Measurements from ENCODE around the gene CDK2AP2.
"Not testable (repeated sequence)": the region's sequence is repeated elsewhere in the genome, so short reads cannot be mapped to it uniquely, and the experiment has no call there.

CDK2AP2 gene

DNA sequence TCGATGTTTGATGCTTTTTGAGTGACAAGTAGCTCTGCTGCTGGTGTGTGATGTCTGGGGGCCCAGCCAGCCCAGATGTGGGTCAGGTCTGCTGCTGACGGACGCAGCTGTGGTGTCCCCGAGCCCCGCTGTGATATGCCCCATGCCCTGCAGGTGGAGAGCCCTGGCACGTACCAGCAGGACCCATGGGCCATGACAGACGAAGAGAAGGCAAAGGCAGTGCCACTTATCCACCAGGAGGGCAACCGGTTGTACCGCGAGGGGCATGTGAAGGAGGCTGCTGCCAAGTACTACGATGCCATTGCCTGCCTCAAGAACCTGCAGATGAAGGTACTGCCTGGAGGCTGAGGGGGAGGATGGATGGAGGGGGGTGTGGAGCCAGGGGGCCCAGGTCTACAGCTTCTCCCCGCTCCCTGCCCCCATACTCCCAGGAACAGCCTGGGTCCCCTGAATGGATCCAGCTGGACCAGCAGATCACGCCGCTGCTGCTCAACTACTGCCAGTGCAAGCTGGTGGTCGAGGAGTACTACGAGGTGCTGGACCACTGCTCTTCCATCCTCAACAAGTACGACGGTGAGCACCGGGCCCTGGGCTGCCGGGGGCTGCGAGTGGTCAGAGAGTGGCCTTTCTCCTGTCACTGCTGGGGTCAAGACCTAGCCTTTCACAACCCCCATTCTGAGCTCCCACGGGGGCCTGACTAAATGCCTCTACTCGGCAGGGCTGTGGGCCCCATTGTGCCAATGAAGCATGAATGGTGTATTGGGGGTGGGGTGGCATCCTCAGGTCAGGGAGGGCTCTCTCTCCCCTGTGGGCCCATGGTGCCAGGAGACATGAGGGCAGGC lies 17.9 kb downstream of the CDK2AP2 start:
- DNase-seq (ENCODE audit: low spot score): no peak

DNA sequence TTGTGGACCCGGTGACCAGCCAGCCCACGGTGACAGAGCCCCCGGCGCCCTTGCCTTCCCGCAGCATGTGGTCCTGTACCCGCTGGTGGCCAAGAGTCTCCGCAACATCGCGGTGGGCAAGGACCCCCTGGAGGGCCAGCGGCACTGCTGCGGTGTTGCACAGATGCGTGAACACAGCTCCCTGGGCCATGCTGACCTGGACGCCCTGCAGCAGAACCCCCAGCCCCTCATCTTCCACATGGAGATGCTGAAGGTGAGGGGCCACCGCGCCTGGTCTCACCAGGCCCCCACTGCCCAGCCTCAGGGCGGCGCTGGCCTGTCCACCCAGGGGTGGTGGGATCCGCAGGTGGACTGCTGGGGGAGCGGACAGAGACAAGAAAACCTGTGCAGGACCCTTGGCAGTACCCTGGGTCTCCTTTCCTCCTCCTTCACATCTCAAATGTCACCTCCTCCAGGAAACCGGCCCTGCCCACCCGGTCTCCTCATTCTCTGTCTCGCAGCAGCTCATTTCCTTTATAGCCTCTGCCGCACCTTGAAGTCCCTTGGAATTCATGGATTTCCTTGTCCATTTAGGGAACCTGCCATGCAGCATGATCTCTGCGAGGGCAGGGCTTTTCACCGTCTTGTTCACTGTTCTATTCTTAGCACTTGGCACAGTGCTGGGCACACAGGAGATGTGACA lies 18.6 kb downstream of the CDK2AP2 start:
- DNase-seq (ENCODE audit: low spot score): no peak

DNA sequence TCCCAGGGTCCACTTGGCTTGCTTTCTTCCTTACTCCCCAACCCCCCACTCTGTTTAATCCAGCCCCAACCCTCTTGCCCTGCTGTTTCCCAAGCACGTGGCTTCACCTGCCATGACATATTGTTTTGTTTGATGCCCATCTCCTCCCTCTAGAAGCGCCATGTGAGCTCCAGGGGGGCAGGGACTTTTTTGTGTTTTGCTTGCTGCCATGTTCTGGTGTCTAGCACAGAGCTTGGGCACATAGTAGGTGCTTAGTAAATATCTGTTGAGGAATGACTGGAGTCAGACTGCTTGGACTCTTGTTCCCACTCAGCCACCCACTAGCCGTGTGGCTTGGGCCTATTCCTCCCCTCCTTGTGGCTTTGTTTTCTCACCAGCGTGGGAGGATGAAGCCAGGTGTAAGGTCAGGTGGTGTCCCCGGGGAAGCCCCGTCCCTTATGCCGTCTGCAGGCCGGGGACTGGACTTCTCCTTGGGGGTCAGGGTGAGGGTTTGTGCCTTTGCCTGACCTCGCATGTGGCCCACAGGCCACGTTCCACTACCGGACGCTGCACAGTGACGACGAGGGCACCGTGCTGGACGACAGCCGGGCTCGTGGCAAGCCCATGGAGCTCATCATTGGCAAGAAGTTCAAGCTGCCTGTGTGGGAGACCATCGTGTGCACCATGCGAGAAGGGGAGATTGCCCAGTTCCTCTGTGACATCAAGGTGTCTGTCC lies 21.3 kb downstream of the CDK2AP2 start:
- DNase-seq (ENCODE audit: low spot score): no peak

DNA sequence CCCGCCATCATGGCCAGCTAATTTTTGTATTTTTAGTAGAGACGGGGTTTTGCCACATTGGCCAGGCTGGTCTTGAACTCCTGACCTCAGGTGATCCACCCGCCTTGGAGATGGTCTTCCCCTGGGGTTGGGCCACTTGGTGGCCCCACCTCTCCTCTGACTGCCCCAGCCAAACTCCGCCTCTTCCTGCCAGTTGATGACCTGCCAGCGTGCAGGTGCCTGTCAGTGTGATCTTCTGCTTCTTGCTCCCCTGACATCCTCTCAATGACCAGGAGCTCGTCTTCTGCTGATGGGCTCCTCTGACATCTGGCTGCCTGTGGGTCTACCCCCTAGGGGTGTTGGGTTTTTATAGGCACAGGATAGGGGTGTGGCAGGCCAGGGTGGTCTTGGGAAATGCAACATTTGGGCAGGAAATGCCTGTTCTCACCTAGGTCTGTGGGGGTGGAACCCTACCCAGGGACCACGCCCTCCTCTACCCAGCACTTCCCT lies 22.0 kb downstream of the CDK2AP2 start:
- not testable (repeated sequence) for DNase-seq (ENCODE audit: low spot score)

DNA sequence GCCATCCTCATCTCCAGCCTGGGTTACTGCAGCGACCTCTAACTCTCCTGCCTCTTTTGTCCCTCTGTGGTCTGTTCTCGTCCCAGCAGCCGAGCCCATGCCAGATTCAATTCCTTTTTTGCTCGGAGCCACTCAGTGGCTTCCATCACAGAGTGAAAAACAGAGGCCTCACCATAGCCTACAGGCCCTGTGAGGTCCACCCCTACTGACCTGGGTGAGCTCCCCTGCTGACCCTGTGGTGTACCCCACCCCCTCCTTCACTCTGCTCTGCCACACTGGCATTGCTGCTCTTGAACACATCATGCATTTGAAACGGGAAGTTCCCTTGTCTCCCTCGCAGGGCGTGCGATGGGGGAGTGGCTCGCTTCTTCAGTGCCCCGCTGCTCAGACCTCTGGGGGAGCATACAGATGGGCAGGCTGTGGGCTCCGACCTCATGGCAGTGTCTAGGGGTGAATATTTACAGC lies 23.1 kb downstream of the CDK2AP2 start:
- DNase-seq (ENCODE audit: low spot score): no peak

DNA sequence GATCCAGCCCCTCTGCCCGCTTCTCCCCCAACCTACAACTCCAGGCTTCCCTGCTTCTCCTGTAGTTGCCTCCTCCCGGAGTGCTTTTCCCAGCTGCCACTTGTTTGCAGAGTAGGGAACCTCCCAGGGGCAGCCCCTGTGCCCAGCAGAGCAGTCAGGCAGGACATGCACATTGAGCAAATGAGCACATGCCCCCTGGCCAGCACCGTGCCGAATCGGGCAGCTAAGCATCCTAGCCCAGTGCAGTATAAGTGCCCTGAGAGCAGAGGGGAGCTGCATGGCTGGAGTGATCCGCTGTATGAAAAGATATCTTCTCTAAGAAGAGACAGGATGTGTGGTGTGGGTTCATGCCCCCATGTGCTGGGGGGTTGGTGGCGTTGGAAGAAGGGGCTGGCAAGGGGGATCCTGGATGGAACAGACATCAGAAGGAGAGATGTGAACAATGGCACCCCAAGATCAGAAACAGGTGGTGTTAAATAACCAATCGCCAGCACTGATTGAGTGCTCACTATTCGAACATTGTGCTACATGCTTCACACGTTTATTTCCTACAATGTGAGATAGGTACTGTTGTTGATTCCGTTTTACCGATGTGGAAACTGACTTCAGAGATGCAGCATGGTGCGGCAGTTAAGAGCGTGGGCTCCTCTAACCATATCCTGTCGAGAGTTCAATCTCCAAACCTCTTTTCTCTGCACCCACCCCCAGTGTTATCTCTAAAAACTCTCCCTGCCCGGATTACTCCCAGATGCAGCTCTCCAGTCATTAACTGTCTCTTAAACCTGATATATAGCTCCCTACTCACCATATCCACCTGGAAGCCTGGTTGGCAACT lies 23.9 kb downstream of the CDK2AP2 start:
- DNase-seq (ENCODE audit: low spot score): no peak

DNA sequence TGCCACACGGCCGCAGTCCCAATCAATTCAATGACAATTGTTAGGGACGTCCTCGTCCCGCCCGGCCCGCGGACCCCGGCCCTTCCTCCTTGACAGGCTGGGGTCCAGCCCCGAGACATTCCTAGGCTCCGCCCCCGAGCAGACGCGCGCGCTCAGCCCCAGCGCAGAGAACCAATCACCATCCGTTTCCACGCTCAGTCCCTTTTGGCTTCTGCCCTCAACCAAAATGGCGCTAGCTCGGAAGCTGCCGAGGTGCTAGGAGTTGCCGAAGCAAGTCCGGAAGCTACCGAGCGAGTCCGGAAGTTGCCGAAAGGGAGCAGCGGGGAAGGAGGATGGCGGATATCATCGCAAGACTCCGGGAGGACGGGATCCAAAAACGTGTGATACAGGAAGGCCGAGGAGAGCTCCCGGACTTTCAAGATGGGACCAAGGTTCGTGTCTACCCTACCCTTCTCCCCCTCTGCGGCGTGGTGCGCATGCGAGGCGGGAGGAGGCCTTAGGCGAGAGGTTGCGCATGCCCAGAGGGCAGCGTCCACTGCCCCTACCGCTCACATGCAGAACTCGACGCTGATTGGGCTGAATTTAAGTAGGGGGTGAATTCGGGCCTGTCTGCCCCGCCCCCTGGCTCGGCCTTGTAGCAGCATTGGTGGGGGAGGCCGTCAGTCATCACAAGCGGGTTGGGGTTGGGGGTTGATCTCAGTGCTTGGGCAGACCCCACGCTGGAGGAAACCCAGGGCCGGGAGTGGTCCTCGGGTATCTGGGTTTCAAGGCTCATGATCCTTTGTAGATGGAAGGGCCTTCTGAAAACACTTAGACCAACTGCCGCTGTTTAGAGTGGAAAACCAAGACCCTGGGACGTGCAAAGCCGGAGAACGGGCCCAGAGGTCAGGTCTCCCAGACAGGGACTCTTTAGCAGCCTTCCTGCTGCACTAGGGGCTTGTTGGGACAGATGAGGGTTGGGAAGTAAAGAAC lies 24.8 kb downstream of the CDK2AP2 start, which contains the start of gene AIP:
AIP (plus strand) TSS at position 200 of the 972 bp plus-strand sequence; CDS start at position 333, 133 bp downstream.
- peak; percentile 98 for DNase-seq (ENCODE audit: low spot score)

DNA sequence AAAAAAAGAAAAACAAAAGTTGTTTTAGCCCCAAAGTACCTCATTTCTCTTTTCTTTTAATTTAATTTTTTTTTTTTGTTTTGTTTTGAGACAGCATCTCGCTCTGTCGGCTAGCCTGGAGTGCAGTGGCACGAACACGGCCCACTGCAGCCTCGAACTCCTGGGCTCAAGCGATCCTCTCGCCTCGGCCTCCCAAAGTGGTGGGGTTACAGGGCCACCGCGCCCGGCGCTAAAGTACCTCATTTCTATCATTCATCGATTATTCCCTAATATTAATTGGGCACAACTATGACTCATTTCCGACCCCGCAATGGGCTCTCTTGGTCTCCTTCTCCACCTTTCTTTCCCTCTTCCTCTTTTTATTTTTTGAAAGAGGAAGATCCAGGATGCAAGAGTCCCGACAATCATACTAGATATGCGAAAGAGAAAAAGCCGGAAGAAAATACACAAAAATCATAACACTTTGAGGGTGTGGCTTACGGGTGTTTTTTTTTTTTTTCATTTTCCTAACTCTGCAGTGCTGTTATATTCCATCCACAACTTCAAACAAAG lies 25.6 kb downstream of the CDK2AP2 start:
- DNase-seq (ENCODE audit: low spot score): no peak

DNA sequence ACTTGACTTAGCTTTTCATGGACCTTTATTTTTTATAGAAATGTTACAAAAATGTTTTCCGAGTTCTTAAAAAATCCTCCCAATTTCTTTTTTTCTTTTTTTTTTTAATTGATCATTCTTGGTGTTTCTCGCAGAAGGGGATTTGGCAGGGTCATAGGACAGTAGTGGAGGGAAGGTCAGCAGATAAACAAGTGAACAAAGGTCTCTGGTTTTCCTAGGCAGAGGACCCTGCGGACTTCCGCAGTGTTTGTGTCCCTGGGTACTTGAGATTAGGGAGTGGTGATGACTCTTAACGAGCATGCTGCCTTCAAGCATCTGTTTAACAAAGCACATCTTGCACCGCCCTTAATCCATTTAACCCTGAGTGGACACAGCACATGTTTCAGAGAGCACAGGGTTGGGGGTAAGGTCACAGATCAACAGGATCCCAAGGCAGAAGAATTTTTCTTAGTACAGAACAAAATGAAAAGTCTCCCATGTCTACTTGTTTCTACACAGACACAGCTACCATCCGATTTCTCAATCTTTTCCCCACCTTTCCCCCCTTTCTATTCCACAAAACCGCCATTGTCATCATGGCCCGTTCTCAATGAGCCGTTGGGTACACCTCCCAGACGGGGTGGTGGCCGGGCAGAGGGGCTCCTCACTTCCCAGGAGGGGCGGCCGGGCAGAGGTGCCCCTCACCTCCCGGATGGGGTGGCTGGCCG lies 30.5 kb downstream of the CDK2AP2 start:
- not testable (repeated sequence) for DNase-seq (ENCODE audit: low spot score)

DNA sequence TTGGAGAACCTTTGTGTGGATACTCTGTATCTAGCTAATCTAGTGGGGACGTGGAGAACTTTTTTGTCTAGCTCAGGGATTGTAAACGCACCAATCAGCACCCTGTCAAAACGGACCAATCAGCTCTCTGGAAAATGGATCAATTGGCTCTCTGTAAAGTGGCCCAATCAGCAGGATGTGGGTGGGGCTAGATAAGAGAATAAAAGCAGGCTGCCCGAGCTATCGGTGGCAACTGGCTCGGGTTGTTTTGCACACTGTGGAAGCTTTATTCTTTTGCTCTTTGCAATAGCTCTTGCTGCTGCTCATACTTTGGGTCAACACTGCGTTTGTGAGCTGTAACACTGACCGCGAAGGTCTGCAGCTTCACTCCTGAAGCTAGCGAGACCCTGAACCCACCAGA lies 31.3 kb downstream of the CDK2AP2 start:
- not testable (repeated sequence) for DNase-seq (ENCODE audit: low spot score)

DNA sequence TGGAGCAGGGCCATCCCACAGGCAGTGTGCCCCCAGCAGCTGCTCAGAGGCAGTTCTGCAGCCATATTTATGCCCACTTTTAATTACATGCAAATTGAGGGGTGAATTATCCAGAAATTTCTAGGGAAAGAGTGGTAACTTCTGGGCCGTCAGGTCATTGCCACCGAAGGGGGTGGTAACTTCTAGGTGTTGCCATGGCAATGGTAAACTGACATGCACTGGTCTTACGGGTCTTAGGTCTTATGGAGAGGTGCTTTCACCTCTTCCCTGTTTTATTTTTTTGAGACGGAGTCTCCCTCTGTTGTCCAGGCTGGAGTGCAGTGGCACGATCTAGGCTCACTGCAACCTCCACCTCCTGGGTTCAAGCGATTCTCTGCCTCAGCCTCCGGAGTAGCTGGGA lies 35.1 kb downstream of the CDK2AP2 start:
- DNase-seq (ENCODE audit: low spot score): no peak

DNA sequence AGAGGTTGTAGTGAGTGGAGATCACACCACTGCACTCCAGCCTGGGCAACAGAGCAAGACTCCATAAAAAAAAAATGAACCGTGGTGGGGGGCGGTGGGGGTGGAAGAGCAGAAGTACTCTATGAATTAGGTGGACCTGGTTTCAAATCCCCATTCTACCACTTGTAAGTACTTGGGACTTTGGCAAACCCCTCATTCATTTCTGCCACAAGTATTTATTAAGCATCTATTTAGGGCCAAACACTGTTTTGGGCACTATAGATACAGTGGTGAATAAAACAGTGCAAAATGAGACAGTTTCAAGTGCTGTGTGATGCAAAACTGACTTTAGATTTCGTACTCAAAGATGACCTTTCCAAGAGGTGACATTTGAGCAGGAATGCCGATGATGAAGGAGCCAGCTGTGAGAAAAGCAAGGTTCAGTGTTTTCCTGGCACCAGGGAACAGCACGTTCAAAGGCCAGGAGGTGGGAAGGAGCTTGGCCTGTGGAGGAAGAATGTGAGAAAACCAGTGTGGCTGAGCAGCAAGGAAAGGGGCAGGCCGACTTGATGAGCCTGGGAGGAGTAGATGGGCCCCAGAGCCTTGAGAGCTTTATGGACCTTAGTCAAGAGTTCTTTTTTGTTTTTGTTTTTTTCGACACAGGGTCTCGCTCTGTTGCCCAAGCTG lies 37.5 kb downstream of the CDK2AP2 start:
- DNase-seq (ENCODE audit: low spot score): no peak

DNA sequence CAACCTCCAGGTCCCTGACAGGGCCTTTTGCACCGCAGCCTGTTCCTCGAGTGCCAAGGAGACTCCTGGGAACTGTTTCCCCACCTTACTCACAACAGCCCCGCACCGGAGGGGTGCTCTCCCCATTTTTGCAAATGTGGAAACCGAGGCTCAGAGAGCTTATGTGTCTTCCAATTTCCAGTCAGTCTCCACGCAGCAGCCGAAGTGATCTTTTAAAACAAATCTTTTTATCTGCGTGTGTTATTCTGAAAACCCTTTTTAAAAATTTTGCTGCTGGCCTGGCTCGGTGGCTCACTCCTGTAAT lies 38.5 kb downstream of the CDK2AP2 start:
- DNase-seq (ENCODE audit: low spot score): no peak

DNA sequence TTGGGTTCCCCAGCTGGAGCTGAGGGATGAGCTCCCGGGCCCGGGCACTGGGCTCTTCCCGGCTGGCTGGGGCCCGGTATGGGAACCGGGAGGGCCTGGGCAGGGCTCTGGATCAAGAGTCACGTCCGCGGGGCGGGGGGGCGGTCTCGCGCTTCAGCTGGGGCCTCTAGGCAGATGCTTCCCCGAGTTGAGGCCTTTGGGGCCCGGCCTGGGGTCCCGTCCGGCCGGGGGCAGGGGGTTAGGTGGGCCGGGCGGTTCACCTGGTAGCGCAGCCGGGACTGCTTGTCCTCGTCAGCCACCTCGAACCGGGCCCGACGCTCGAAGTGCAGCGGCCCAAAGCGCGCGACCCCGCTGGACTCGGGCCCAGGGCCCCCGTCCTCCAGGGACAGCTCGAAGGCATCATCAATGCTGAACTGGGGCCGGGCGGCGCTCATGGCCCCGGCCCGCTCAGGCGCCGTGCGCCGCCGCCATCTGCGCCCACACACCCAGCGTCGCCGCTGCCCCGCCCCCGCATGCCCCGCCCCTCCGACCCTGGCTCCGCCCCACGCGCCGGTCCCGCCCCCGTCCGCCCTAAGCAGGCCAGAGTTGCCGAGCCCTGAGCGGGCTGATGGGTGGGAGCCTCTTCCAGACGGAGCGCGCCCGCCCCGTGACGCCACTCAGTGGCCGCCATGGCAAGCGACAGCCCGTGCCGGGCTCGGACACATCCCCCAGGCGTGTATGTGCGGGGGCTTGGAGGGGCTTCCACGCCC lies 39.0 kb downstream of the CDK2AP2 start, which contains the start of gene TMEM134:
TMEM134 (minus strand) TSS at position 493 of the 749 bp plus-strand sequence; CDS start at position 434, 59 bp downstream.
- peak; percentile 94 for DNase-seq (ENCODE audit: low spot score)

DNA sequence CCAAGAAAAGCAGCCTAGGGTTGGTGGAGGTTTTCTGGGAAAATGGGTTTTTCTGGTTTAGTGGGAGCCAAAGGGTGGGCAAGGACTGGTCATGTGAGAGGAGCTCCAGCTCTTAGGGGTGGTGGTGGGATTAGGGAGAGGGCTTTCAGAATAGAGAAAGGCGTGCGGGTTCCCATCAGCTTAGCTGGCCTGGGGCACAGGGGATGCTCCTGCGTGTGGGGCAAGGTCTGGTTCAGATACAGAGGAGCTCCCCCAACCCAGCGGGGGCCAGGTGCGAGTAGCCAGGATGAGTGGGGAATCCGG lies 39.6 kb downstream of the CDK2AP2 start:
- no peak for DNase-seq (ENCODE audit: low spot score)

DNA sequence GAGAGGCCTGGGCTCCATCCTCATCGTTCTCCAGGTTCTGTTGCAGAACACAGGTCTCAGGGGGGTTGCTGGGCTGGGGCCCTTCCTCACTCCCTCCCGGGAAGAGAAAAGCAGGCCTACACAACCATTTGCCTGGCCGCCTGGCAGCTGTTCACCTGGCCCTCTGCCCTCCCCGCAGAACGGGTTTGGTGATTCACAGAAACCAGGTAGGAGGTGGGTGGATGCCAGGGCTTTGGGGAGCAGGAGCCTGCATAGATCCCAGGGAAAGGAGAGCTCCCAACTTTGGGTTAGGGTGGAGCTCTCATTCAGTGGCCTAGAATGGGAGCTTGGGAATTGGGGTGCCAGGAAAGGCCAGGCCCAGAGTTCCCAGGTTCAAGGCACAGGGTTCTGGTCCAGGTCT lies 39.9 kb downstream of the CDK2AP2 start:
- no peak for DNase-seq (ENCODE audit: low spot score)

DNA sequence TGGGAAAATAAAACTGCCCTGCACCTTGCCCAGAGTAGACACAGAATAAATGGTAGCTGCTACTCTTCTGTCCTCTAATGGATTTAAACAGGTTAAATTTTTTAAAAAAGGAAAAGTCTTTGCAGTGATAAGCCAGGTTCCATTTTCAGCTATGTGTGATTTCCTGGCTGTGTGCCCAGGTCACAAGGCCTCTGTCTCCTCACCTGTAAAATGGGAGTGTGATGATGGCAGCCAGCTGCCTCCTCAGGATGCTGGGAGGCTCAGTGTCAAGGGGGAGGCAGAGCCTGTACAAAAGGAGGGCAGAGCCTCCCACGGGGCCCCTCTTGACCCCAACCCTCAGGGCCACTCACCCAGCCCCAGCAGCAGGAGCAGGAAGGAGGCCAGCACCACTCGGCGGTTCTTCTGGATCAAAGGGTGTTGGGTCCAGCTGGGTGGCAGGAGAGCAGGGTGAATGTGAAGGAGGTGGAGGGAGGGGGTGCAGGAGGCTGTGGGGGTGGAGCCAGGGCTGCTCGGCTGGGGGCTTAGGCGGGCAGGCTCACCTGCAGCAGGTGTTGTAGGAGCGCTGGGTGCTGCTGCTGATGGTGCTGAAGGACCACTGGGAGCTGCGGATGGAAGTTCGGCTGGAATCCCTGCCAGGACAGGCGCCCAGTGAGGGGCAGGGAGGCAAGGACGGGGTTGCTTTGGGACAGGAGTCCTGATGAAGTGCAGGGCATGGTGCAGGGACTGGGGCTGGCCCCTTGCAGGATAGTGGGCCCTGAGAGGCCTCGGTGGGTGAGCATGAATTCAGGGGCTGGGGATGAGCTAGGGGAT lies 40.8 kb downstream of the CDK2AP2 start:
- no peak for DNase-seq (ENCODE audit: low spot score)

All from putamen (tissue), 1 donor.